Testis (tissue), 2 donors: ENCODE data around the gene CYB5R4.
"Not testable (repeated sequence)": the region's sequence is repeated elsewhere in the genome, so short reads cannot be mapped to it uniquely, and the experiment has no call there.

Experiments used
- CTCF ChIP-seq, 3 experiments: fragments of 450-650 bp in 2 of 3; fragments of 200-600 bp in 1 of 3; sonication (generic) in 1 of 3; IDR thresholded peaks; one replicate each; pipeline ENCODE4 v1.5.1; 2016 to 2019; ENCODE audit warnings: antibody characterized with exemption in 3 of 3, mild to moderate bottlenecking in 2 of 3, moderate library complexity in 1 of 3
- POLR2A ChIP-seq: fragments of 450-650 bp; IDR thresholded peaks from one replicate; pipeline ENCODE4 v1.6.1; 2017; ENCODE audit warnings: antibody characterized with exemption, mild to moderate bottlenecking, moderate library complexity

- TF ChIP-seq POLR2A; CTCF (IDR thresholded peaks at IDR 0.05): not testable (repeated sequence)
Measured at GRCh38 chr6:83947983-83948382, 88.5 kb downstream of the CYB5R4 start.
